Measurements from ENCODE around the gene PJVK.
A peak's percentile ranks its signal among the peaks of the same experiment; 100 is the strongest.
"Not testable (repeated sequence)": the region's sequence is repeated elsewhere in the genome, so short reads cannot be mapped to it uniquely, and the experiment has no call there.

The PJVK gene, protein sequence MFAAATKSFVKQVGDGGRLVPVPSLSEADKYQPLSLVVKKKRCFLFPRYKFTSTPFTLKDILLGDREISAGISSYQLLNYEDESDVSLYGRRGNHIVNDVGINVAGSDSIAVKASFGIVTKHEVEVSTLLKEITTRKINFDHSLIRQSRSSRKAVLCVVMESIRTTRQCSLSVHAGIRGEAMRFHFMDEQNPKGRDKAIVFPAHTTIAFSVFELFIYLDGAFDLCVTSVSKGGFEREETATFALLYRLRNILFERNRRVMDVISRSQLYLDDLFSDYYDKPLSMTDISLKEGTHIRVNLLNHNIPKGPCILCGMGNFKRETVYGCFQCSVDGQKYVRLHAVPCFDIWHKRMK

DNA sequence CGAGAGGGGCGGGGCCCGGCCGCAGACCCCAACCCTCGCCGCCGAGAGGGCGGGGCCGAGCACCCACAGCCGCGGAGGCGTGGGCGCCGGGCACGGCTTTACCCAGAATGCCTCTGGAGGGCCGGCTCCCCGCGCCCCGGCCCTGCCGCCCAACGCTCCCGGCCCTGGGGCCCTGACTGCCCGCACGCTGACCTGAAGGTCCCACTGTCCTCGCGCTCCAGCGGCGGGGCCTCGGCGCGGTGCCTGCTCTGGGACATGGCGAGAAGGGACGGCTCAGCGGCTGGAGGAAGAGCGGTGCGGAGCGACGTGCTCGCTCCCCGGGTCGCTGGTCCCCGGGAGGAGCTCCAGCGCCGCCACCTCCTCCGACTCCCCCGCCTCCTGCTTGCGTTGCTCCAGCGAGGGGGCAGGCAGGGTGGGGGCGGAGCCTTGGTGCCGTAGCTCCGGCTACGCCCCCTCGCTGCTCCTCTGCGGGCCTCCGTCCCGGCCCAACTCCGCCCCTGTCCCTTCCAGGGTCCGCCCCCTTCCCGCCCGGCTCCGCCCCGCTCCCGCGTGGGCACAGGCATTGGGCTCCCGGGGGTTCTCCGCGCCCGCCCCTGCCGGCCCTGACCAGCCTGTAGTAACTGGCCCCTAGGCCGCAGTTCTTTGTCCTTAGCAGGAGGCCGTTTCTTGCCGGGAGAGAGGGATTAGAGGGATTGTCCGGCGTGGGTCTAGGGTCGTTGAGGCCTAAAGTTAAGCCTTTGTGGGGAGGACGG lies at the start of gene PJVK, which contains the start of gene PRKRA:
PJVK (plus strand) TSS at position 605 of the 752 bp plus-strand sequence. CDS start 2,032 bp downstream, outside the sequence.
PRKRA (minus strand) TSS at position 402 of the 752 bp plus-strand sequence; CDS start at position 257, 145 bp downstream.
- DNase-seq, result peak; percentile 91

DNA sequence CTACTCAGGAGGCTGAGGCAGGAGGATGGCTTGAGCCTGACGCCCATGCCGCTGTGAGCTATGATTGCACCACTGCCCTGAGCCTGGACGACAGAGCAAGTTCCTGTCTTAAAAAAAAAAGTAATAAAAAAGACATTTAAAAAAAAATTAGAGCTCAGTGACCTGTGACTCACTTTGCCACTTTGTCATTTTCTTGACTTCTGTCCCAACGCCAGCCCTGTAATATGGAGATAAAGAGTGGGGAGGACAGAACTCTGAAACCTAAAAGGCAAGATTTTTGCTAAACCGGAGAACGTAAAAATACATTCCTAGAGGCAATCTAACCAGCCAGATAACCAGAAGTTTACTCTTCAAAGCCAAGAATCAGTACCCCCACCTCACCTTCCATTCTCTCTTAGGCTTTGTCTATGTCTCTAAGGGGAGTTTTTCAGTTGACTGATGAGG lies 49.2 kb upstream of the PJVK start:
- DNase-seq, result no peak

DNA sequence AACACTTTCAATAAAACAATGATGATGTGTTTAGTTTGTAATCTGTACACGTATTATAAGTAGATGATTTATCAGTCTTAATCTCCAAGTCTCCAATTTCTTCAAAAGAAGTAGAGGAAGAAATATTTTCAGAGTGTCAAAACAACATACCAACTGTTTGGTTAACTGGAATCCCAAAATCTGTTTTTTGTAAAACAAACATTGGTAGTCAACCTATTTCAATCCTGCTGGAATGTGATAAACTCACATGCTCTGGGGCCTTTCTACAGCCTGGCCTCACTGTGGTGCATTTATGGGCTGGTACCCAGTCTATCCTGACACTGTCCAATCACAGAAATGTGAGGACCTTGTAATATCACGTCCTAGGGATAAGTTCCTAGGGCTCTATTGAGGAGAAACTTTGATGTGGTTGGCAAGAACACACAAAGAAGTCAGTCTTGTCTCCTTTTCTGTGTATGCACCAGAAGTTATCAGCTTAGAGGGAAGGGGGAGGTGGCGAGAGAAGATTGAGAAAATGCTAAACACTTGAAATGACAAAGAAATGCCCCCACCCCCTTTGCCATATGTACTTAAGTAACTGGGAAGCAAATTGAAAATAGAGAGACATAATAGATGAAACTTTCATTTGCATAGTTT lies 47.4 kb upstream of the PJVK start:
- DNase-seq, result no peak

DNA sequence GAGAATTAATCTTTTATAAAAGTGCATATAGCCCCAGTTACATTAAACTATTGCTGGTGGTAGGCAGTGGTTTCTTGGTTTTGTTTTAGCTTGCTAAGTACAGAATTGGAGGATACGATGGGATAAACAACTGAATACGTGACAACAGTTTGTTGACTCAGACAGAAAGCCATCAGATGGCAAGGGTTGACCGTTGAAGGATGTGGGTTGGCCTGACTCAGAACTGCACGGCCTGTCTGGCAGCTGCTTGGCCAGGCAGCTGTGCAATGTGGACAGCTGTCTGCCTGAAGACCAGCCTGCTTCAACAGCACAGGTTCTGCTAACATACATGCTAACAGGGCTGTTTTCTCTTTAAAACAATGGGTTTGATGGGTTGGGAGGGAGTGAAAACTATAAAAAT lies 46.8 kb upstream of the PJVK start:
- DNase-seq, result no peak

DNA sequence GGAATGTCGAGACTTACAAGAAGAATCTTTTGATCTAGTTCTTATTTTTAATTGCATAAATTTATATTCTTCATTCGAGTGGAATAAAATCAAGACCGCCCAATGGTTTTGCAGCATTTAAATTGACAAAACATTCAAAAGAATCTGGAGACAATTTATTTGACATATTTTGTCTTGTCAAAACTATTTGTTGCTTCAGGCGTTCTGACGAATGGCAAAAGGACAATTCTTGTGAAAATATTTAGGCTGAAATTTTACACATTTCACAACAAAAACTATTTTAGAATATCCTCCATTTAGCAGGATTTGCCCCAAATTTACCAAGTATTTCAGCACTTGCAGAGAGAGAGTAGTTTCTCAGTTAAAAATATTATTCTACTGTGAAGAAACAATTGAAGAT lies 41.9 kb upstream of the PJVK start:
- no peak for DNase-seq

DNA sequence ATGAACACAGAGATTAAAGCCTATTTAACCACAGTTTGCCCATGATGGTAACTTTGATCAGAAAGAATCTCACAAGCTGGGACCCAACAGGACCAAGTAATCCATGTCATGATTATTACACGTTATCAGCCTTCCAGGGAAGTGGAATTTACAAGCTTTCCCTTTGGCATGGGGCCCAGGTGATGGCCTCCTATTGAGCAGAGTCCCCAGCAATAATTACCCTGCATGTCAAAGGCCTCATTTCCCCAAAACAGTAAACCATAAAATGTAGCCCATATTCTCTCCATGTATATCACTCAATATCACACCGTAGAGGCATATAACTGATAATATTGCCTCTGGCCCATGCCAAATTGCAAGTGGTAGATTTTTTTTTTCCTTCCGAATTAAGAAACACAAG lies 39.1 kb upstream of the PJVK start:
- DNase-seq, result no peak

DNA sequence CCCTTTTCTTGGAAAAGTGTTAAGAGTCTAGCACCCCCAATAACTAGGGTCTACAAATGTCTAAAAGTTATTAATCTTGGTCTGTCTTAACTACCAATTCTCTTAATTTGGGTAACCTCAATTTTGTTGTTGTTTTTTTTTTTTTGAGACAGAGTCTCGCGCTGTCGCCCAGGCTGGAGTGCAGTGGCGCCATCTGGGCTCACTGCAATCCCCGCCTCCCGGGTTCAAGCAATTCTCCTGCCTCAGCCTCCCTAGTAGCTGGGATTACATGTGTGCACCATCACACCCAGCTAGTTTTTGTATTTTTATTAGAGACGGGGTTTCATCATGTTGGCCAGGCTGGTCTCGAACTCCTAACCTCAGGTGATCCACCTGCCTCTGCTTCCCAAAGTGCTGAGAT lies 38.7 kb upstream of the PJVK start:
- DNase-seq, result not testable (repeated sequence)

DNA sequence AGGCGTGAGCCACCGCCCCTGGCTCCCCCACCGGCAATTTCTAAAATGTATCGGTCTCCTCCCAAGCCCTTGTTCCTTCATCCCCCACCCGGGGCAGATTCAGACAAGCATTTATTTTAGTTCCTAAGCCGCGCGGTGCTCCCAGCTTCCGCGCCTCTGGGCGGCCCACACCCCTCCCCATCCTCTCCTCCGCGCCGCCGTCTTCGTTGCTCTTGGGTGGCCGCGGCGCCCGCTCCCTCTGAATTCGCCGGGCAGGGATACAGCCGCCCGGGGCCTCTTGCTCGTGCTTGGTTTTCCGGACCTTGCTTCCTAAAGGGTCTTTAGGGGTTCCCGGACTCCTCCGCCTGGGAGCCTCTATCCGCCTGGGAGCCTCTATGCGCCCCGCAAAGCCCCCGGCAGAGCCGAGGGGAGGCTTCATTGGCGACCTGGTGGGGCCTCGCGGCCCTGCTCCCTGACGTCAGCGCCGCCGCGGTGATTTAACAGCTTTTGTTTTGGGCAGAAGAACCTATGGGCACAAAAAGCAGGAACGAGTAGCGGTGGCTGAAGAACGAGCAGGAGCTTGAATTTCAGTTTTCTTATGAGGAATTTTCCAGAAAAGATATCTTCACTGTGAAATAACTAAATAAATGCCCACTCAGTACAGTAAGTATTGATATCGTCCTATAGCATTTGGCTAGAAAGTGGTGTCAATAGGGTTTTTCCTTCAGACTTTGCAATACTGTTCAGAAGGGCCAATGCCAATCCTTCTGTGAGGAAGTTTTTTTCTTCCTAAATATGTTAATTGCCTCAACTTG lies 37.5 kb upstream of the PJVK start:
- DNase-seq, result peak; percentile 46

DNA sequence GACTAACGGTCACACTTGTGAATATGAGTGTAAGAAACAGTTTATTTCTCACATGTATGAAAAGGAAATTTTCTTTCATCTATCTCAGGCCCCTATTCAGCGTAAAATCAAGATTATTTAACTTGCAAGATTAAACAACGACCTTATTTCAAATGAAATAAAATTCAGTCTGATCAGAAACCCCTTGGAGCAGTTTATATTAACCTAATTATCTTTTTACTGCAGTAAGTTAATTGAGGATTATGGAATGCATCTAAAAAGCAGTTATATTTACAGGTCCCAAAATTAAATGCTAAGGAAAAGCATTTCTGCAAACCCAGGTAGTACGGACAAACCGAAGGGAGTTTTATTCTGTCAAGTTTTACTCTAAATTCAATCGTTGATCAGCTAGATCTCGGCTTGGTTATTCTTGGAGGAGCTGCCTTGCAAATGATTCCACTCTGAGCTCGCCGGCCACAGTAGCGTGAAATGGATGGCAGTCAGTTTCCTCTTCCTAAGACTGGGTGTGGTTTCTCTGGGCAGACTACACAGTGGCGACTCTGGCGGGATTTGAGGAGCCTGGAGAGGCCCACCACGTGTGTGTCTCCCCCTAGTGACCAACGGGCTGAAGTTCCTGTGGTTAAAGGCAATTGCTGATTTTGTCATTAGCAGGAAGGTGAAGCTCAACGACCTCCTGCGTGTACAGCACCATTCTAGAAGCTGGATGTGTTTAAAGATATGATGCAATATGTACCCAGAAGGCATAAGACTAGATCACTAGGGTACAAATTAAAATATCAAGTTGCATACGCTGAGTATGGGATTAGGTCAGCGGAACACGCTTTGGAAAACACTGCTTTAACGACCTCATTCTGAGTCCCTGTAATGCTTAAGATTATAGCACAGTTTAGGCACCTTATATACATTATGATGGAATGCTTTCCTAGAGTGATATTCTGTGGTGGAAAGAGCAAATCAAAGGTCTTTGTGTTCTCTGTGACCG lies 36.6 kb upstream of the PJVK start:
- peak; percentile 85 for DNase-seq

DNA sequence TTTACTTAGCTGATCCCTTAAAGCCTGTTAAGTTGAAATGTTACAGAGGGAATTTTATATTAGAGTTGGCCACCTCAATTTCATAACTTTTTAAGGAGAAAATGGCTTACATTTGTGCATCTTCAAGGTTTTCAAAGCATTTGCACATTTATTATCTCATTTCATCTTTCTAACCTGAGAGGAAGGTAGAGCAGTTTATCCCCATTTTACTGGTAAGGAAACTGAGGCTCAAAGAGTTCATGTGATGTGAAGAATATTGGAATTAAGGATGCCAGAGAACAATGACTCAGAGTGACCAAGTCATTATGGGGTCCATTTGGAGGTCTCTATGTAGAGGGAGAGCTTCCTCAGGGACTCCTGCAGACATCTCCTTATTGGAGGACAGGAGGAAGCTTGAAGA lies 35.2 kb upstream of the PJVK start:
- DNase-seq, result no peak

- no peak for DNase-seq
These were observed 33.3 kb upstream of the PJVK start for GRCh38 chr2:178417916-178418315.

DNA sequence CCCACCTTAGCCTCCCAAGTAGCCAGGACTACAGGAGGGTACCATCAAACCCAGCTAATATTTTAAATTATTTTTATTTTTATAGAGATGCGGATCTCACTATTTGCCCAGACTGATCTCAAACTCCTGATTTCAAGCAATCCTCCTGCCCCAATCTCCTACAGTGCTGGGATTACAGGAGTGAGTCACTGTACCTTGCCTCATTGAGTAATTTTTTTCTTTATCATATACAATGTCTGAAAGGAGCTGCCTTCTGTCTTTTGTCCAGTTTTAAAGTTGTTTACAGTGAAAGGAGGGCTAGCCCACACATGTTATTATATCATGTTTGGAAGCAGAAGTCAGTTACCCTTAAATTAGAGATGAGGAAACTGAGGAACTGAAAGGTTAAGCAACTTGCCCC lies 32.8 kb upstream of the PJVK start:
- DNase-seq, result no peak

- DNase-seq, result no peak
These were observed 32.1 kb upstream of the PJVK start for GRCh38 chr2:178419123-178419522.

DNA sequence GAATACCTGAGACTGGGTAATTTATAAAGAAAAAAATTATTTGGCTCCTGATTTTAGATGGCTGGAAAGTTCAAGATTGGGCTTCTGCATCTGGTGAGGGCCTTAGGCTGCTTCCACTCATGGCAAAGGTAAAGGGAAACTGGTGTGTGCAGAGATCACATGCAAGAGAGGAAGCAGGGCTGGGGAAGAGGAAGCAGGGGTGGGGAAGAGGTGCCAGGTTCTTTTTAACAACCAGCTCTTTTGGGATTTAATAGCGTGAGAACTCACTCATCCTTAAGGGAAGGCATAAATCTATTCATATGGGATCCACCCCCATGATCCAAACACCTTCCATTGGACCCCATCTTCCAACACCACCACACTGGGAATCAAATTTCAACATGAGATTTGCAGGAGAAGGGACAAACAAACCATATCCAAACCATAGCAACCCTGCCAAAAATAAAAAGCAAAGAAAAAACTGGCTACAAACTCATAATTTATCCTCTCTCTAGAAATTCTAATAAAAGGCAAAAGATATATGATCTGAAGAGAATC lies 30.6 kb upstream of the PJVK start:
- DNase-seq, result no peak

- no peak for DNase-seq
These were observed 29.1 kb upstream of the PJVK start for GRCh38 chr2:178422097-178422496.

GRCh38 chr2:178423746-178424145 lies 27.4 kb upstream of the PJVK start:
- DNase-seq, result not testable (repeated sequence)

GRCh38 chr2:178425255-178425827 lies 25.8 kb upstream of the PJVK start:
- no peak for DNase-seq

DNA sequence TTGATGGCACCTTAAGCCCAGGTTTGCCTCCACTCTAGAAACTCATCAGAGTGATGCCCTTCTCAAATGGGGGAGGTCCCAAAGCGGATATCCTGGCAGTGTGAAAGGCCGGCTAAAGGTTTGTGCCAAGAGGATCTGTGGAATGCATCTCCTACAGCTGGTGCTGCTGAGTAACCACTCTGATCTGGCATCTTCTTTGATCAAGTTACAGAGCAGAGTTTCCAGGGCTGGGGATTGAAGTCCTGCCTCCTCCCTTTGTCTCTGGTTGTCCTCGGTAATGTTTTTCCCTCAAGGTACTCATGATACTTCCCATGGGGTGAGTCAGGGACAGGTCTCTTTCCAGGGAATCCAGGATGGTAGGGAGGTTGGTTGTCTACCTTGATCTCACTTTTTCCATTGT lies 24.8 kb upstream of the PJVK start:
- no peak for DNase-seq

DNA sequence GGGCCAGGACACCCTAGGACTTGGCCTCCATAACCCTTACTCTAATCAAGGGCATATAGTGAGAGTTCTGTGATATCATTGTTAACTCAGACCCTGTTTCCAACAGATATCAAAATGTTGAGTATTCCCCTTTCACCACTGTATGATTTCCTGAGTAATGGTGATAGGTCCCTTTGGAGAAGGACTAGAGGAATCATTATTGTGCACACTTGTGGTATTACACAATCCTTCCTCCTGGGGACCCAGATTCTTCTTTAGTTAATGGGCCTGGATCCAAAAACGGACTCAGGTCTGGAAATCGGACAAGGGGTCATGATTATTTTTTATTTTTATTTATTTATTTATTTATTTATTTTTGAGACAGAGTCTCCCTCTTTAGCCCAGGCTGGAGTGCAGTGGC lies 23.7 kb upstream of the PJVK start:
- DNase-seq, result no peak

GRCh38 chr2:178428396-178428806 lies 22.8 kb upstream of the PJVK start:
- no peak for DNase-seq

DNA sequence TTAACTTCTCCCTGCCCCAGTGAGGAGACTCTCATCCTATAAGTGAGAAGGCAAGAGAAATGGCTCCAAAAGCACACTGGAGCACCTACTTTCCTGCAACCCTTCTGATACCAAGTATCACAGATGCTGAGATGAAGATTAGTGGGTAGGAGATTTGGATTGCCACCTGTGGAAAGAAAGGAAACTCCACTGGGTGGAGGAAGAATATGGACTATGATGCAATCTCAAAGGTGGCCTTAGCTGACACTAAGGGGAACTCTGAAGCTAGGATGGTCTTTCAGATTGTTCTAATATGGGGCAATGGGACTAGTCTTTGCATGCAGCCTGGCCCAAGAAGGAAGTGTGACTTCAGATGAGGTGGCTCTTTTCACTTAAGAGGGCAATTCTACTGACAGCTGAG lies 21.8 kb upstream of the PJVK start:
- DNase-seq, result no peak

Data from NCI-H1092 (cell line).